GM12891 (cell line): ENCODE measurements around the gene GCSH.

Experiments
- DNase-seq: peaks from one replicate; pipeline ENCODE4 v3.0.0; 2011; ENCODE audit warnings: low spot score; ENCODE audit not compliant: insufficient read length
- FAIRE-seq: peaks from 2 replicates; lab custom pipeline; 2011; peaks lifted over from hg19 to GRCh38; lab: Jason Lieb, UNC
- PAX5 ChIP-seq: IDR thresholded peaks from 2 replicates; pipeline ENCODE4 v1.6.1; 2011; ENCODE audit warnings: low read length, moderate library complexity, mild to moderate bottlenecking; ENCODE audit not compliant: insufficient read depth, severe bottlenecking
- POLR2A ChIP-seq: IDR thresholded peaks from 2 replicates; pipeline ENCODE4 v1.6.1; 2011; ENCODE audit warnings: low read depth, low read length, control low read depth
- POLR2AphosphoS5 ChIP-seq: IDR thresholded peaks from 2 replicates; pipeline ENCODE4 v1.6.1; 2011; ENCODE audit warnings: low read depth, low read length, control low read depth
- POU2F2 ChIP-seq: IDR thresholded peaks from 2 replicates; pipeline ENCODE4 v1.6.1; 2011; ENCODE audit warnings: low read depth, mild to moderate bottlenecking, control low read depth, low read length, moderate library complexity
- SPI1 ChIP-seq: IDR thresholded peaks from 2 replicates; pipeline ENCODE4 v1.6.1; 2011; ENCODE audit warnings: low read depth, low read length, control low read depth
- TAF1 ChIP-seq: IDR thresholded peaks from 2 replicates; pipeline ENCODE4 v1.6.1; 2011; ENCODE audit warnings: low read depth, low read length, control low read depth

The GCSH gene

DNA sequence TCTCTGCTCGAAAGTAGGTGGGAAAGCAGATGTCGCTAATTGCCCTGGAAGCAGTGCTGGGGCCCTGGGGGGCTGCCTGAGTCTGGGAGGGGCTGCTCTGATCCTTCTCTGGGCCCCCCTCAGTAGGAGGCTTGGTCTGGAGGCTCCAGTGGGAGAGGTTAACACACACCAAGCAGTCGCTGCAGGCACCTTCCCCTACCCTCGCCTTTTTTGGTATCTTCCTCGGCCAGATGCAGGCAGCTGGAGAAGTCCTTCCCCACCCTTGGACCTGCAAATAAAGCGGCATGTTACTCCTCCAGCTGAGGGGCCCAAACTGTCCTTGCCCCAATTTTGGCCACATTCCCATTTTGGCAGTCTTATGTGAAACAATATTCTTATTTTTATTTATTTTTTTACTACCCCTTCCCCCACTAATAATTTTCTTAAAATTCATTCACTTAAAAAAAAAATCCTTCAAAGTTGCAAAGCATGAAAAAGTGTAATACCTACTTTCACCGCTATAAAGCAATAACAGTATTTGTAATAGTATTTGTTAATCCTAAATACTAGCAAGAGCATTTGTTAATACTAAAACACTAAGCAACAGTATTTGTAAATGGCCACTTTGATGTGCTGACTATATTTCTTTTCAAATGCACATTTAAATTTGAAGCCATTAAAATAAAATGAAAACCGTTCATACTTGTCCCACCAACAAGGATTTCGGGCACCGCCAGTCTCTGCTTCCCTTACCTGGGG, 34.2 kb downstream of the GCSH start:
- no peak for TF ChIP-seq POU2F2
- no peak for TF ChIP-seq POLR2A
- no peak for TF ChIP-seq TAF1
- TF ChIP-seq PAX5 = no peak
- TF ChIP-seq POLR2AphosphoS5 = no peak
- no peak for FAIRE-seq
- DNase-seq = no peak

GRCh38 chr16:81061307-81061640, 34.9 kb downstream of the GCSH start:
- no peak for DNase-seq
- no peak for FAIRE-seq
- TF ChIP-seq POU2F2 = no peak
- no peak for TF ChIP-seq POLR2A
- TF ChIP-seq PAX5 = no peak
- no peak for TF ChIP-seq TAF1
- no peak for TF ChIP-seq SPI1
- no peak for TF ChIP-seq POLR2AphosphoS5

DNA sequence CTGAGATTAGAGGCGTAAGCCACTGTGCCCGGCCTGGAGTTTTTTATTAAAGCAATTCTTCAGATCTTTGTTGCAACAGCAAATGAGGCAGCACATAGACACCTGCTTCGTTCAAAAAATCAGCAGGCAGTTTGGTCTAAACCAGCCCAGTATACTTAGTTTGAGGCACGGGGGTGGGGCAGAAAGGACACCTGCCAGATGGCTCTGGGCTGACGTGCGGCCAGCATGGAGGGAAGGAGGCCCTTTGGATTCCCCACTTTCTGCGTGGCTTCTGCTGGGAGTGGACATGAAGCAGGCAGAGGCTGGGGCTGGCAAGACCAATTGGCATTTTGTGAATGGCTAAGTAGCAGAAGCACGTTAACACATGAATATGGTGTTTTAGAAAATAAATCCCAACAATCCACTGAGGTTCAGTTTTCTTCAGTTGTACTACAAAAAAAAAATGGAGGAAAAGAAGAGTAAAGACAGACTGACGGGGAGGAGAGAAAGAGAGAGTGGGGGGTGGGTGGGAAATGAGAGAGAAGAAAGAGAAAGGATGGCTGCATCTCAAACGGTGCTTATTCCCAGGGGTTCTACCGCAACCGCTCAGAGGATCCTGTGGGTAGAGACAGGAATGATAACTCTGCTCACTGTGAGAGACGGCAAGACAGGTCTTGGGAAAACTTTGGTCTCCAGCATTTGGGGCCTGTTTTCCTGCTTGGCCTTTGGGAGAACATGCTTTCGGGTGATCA, 35.5 kb downstream of the GCSH start:
- DNase-seq (no peak), FAIRE-seq (no peak)

DNA sequence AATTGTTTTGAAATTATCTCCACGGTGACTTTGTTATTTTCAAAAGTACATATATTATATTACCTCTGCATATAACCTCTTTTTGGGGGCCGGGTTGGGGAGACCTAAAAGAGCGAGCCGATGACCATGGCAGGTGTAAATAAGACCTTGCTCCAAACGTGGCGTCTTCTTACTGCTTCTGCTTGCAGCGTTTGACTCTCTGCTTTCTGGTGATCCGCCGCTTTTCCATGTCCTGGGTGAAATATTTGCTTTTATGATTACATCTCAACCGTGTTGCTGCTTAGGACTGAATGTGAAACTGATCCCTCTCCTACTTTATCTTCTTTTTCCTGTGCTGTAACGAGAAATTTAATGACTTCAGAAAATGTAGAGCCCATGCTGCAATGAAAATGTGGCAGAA, 42.4 kb downstream of the GCSH start:
- FAIRE-seq (no peak), DNase-seq (no peak)
- TF ChIP-seq POLR2AphosphoS5 (no peak), TAF1 (no peak), PAX5 (no peak), POU2F2 (no peak), SPI1 (no peak), POLR2A (no peak)

More for the DNA sequence above, 35.5 kb downstream of the GCSH start:
- TF ChIP-seq PAX5 (no peak), POLR2A (no peak), POLR2AphosphoS5 (no peak), SPI1 (no peak), POU2F2 (no peak), TAF1 (no peak)

DNA sequence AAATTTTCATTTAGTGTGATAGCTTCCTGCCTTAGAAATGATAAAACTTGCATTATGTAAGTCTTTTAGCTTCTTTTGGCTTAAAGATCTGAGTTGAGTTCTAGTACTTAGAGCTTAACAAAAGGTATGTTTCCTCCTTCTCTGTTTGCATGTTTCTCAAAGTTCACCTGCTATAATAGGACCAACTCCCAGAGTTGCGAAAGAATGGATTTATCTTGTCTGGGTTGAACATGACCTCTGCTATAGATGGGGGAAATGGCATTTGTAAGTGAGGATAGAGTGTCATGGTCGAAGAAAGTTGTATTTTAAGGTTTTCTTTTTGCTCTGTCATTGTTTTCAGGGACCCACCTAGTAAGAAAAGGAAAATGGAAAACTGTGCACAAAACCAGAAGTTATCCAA, 53.4 kb downstream of the GCSH start:
- TF ChIP-seq POLR2A = no peak
- no peak for TF ChIP-seq POLR2AphosphoS5
- no peak for TF ChIP-seq POU2F2
- TF ChIP-seq PAX5 = no peak
- TF ChIP-seq SPI1 = no peak
- TF ChIP-seq TAF1 = no peak
- FAIRE-seq = no peak
- no peak for DNase-seq

DNA sequence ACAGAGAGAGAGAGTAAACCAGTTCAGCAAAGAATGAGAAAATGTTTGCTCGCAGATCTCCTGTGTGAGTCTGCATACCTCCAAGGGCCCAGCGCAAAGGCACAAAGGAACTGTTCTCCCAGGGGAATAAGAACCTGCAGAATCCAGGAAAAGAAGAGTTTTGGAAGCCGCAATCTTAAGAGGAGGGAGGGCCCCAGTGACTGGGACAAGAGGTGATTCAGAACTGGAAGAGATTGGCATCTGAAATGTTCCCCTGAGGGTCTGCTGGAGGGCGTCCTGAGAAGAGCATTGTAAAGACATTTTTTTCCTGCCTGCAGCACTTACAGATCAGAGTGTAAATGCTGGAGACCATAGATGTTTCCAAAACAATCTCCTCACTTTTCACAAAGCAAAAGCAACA, 54.5 kb downstream of the GCSH start:
- no peak for FAIRE-seq
- no peak for DNase-seq
- TF ChIP-seq POLR2AphosphoS5 = no peak
- TF ChIP-seq SPI1 = no peak
- no peak for TF ChIP-seq PAX5
- no peak for TF ChIP-seq TAF1
- TF ChIP-seq POU2F2 = no peak
- TF ChIP-seq POLR2A = no peak

- no peak for TF ChIP-seq POLR2A
- TF ChIP-seq POLR2AphosphoS5 = no peak
- TF ChIP-seq SPI1 = no peak
- no peak for TF ChIP-seq PAX5
- TF ChIP-seq TAF1 = no peak
- TF ChIP-seq POU2F2 = no peak
- no peak for DNase-seq
- FAIRE-seq = no peak
Observed at GRCh38 chr16:81040842-81041241, 55.4 kb downstream of the GCSH start.

DNA sequence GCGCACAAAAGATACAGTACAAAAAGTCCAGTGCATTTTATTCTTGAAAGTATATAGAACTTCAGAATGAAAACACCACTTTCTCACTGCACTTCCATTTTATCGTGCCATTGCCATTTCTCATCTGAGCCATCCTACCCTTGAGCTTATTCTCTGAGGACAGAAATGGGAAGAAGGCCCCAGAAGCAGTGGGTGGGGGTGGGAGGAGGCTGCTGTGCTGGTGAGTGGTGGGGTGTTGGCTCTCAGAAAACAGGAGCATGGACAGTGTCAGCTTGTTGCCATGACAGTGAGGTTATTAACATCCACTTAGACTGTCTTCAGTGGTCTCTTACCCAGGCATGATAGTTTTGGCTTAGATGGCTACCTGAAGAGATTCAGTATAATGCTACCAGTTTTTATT, 56.1 kb downstream of the GCSH start:
- no peak for FAIRE-seq

DNA sequence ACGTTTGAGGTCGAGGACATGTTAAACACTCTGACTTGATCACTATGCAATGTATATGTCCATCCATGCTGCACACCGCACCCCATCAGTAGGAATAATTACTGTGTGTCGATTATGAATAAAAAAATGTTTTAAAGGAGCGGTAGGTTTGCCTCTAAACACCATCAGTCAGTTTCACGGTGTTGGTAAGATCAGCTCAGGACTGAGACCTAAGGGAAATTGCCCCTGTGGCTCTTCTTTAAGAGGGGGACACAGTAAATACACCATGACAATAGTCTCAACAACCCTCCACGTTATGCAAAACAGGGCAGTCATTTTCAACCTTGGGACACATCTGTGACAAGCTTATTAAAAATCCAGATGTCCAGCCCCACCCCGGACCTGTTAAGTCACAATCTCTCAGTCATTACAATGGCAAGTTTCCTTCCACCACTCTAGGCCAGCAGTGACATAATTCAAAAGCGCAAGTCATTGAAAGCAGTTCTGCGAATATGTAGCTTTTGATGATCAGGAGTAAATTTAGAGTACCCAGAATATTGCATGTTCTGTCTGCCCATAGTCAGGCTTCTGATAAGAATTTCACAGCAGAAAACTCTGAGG, 59.3 kb downstream of the GCSH start:
- TF ChIP-seq POLR2A (no peak), POLR2AphosphoS5 (no peak), TAF1 (no peak), POU2F2 (no peak), SPI1 (no peak), PAX5 (no peak)
- no peak for FAIRE-seq
- no peak for DNase-seq

More for the DNA sequence above, 56.1 kb downstream of the GCSH start:
- TF ChIP-seq PAX5 (no peak), TAF1 (no peak), POU2F2 (no peak), SPI1 (no peak), POLR2A (no peak), POLR2AphosphoS5 (no peak)
- no peak for DNase-seq
